ENCODE measurements around the gene ELP6. TPM values are rescaled to one million over a fixed set of nuclear protein-coding genes. Genes with fewer than 3 reads are reported as not detected.

Gene ELP6
- total and polyA plus RNA-seq, 9 of the 15 experiments (the other 6 are each of a cell fraction or from before 2014, with no cell fraction given) = 76.9 to 198 (median 83.3) TPM

DNA sequence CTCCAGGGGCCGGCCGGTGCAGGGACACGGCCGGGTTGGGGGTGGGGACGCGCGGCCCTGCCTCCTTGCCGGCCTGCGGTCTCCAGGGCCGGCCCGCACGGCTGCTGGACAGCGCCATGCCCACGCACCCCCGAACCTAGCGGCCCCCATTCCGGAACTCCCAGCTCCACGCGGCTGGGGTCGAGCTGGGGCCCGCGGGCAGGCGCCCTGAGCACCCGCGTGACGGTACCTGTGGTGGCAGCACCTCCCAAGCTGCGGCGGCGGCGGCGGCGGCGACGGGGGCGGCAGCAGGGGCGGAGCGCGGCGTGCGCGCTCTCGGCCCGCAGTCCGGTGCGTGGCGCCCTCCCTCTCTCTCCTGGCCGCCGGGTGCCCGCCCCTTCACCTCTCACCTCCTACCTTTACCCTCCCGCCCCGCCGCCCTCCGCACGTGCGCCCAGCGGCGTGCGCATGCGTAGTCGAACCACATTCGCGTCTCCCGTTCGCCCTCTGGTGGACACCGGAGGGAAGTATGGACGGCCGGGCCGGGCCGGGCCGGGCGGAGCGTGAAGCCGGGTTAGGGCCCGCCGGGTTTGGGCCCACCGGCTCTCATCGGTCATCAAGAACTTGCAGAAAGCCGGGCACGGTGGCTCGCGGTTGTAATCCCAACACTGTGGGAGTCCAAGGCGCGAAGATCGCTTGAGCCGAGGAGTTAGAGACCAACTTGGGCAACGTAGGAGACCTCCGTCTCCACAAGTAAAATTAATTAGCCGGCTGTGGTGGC lies 37.8 kb downstream of the ELP6 start, which contains the start of gene SCAP (continued):
- TF ChIP-seq SP2 (IDR thresholded peaks at IDR 0.05; ENCODE audit: extremely low read depth, low read depth, low read length, poor library complexity, severe bottlenecking) = no peak
- no peak for TF ChIP-seq MEF2A (IDR thresholded peaks at IDR 0.05; ENCODE audit: control insufficient read depth, low read depth, low read length)
- TF ChIP-seq ZFP36 (IDR thresholded peaks at IDR 0.05; ENCODE audit: low read depth, low read length, partially characterized antibody) = no peak
- TF ChIP-seq NONO (IDR thresholded peaks at IDR 0.05; ENCODE audit: low read depth in 2 of 2, low read length in 1 of 2) = peak in 1 of 2 experiments; percentile 67; a peak in 2 of 4 replicates
- peak; percentile 61 for TF ChIP-seq ZNF766 (CRISPR knock-in tag; conservative IDR thresholded peaks at IDR 0.05)
- TF ChIP-seq SRSF9 (IDR thresholded peaks at IDR 0.05; ENCODE audit: borderline replicate concordance, low read depth, low read length) = no peak
- peak; percentile 76 for TF ChIP-seq LCOR (CRISPR knock-in tag; IDR thresholded peaks at IDR 0.05)
- TF ChIP-seq TOE1 (IDR thresholded peaks at IDR 0.05; ENCODE audit: borderline replicate concordance) = no peak
- peak; percentile 63; the same call in 1 of the 2 replicates for TF ChIP-seq TOE1 (CRISPR knock-in tag; IDR thresholded peaks at IDR 0.05; ENCODE audit: borderline replicate concordance, low read depth)
- TF ChIP-seq, protein P1, sequence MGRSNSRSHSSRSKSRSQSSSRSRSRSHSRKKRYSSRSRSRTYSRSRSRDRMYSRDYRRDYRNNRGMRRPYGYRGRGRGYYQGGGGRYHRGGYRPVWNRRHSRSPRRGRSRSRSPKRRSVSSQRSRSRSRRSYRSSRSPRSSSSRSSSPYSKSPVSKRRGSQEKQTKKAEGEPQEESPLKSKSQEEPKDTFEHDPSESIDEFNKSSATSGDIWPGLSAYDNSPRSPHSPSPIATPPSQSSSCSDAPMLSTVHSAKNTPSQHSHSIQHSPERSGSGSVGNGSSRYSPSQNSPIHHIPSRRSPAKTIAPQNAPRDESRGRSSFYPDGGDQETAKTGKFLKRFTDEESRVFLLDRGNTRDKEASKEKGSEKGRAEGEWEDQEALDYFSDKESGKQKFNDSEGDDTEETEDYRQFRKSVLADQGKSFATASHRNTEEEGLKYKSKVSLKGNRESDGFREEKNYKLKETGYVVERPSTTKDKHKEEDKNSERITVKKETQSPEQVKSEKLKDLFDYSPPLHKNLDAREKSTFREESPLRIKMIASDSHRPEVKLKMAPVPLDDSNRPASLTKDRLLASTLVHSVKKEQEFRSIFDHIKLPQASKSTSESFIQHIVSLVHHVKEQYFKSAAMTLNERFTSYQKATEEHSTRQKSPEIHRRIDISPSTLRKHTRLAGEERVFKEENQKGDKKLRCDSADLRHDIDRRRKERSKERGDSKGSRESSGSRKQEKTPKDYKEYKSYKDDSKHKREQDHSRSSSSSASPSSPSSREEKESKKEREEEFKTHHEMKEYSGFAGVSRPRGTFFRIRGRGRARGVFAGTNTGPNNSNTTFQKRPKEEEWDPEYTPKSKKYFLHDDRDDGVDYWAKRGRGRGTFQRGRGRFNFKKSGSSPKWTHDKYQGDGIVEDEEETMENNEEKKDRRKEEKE (IDR thresholded peaks at IDR 0.05; ENCODE audit: borderline replicate concordance in 1 of 2, control insufficient read depth in 1 of 2, low read depth in 2 of 2, low read length in 1 of 2) = 0 out of 4 replicates have a peak, but pooled peaks of 1 of the 2 experiments have one; percentile 46
- no peak for TF ChIP-seq PPARD (CRISPR knock-in tag; IDR thresholded peaks at IDR 0.05)
- TF ChIP-seq MAFF (IDR thresholded peaks at IDR 0.05; ENCODE audit: low read length) = no peak
- TF ChIP-seq ZNF445 (CRISPR knock-in tag; IDR thresholded peaks at IDR 0.05; ENCODE audit: low read depth) = no peak
- TF ChIP-seq SRSF3 (IDR thresholded peaks at IDR 0.05; ENCODE audit: insufficient read depth, low read length) = no peak
- TF ChIP-seq E2F3 (CRISPR knock-in tag; IDR thresholded peaks at IDR 0.05) = 0 out of 2 replicates have a peak, but pooled peaks have one; percentile 76
- TF ChIP-seq, protein P2, sequence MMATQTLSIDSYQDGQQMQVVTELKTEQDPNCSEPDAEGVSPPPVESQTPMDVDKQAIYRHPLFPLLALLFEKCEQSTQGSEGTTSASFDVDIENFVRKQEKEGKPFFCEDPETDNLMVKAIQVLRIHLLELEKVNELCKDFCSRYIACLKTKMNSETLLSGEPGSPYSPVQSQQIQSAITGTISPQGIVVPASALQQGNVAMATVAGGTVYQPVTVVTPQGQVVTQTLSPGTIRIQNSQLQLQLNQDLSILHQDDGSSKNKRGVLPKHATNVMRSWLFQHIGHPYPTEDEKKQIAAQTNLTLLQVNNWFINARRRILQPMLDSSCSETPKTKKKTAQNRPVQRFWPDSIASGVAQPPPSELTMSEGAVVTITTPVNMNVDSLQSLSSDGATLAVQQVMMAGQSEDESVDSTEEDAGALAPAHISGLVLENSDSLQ (IDR thresholded peaks at IDR 0.05) = no peak
- TF ChIP-seq, protein P3, sequence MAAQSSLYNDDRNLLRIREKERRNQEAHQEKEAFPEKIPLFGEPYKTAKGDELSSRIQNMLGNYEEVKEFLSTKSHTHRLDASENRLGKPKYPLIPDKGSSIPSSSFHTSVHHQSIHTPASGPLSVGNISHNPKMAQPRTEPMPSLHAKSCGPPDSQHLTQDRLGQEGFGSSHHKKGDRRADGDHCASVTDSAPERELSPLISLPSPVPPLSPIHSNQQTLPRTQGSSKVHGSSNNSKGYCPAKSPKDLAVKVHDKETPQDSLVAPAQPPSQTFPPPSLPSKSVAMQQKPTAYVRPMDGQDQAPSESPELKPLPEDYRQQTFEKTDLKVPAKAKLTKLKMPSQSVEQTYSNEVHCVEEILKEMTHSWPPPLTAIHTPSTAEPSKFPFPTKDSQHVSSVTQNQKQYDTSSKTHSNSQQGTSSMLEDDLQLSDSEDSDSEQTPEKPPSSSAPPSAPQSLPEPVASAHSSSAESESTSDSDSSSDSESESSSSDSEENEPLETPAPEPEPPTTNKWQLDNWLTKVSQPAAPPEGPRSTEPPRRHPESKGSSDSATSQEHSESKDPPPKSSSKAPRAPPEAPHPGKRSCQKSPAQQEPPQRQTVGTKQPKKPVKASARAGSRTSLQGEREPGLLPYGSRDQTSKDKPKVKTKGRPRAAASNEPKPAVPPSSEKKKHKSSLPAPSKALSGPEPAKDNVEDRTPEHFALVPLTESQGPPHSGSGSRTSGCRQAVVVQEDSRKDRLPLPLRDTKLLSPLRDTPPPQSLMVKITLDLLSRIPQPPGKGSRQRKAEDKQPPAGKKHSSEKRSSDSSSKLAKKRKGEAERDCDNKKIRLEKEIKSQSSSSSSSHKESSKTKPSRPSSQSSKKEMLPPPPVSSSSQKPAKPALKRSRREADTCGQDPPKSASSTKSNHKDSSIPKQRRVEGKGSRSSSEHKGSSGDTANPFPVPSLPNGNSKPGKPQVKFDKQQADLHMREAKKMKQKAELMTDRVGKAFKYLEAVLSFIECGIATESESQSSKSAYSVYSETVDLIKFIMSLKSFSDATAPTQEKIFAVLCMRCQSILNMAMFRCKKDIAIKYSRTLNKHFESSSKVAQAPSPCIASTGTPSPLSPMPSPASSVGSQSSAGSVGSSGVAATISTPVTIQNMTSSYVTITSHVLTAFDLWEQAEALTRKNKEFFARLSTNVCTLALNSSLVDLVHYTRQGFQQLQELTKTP (IDR thresholded peaks at IDR 0.05; ENCODE audit: low read depth in 1 of 2, partially characterized antibody in 2 of 2) = peak in 1 of 2 experiments; percentile 75
